Erythroblast (primary cell): Measurements from ENCODE around the gene SIL1.

Experiments used
- GATA1 ChIP-seq: IDR thresholded peaks from 2 replicates; pipeline ENCODE4 v1.6.1; 2011; ENCODE audit warnings: low read depth, mild to moderate bottlenecking, control low read depth, low read length, moderate library complexity
- POLR2A ChIP-seq: IDR thresholded peaks from 2 replicates; pipeline ENCODE4 v1.6.1; 2011; ENCODE audit warnings: mild to moderate bottlenecking, low read length

DNA sequence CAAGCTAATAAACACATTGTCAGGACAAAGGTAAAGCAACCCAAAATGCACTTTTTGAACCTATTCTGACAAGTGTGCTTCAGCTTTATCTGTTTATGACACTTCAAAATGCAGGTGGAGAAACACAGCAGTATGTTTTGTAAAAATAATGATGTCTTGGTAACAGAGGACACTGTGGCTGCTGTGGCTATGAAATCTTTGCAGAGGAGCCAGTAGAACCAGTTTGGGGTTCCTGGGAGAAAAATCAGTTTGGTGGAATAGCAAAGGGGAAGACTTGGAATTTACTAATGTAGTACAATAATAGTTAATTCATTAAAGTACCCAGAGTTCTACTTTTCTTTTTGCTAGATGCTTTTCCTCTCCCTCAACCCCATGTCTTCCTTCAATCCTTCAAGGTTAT is 40.6 kb downstream of the SIL1 start:
- no peak for TF ChIP-seq POLR2A
- no peak for TF ChIP-seq GATA1
